ENCODE measurements around the gene HJURP.

Gene HJURP

GRCh38 chr2:233830111-233830802, 24.1 kb downstream of the HJURP start:
- no peak overlapping the region for H3K27ac ChIP-seq (ENCODE audit: low read depth, low read length)
- H3K27me3 ChIP-seq (ENCODE audit: control insufficient read depth, insufficient read depth, low read length) = no peaks in the 10 kb centered on the region
- H3K4me3 ChIP-seq (ENCODE audit: low read depth, low read length) = no peak overlapping the region
- H3K4me1 ChIP-seq (ENCODE audit: control insufficient read depth, insufficient read depth, low read length) = peaks cover 4% of the 10 kb centered on the region; the same call in 1 of the 2 replicates
- peaks cover 15% of the 10 kb centered on the region for H3K36me3 ChIP-seq (ENCODE audit: control insufficient read depth, insufficient read depth, low read length)
- no peak overlapping the region for H3K9ac ChIP-seq (ENCODE audit: low read length)
- no peaks in the 10 kb centered on the region for H3K9me3 ChIP-seq (ENCODE audit: control insufficient read depth, insufficient read depth, low read depth, low read length)

- Histone ChIP-seq H3K36me3 (ENCODE audit: control insufficient read depth, insufficient read depth, low read length) (peaks cover 7% of the 10 kb centered on the region), H3K9ac (ENCODE audit: low read length) (no peak overlapping the region), H3K4me3 (ENCODE audit: low read depth, low read length) (no peak overlapping the region), H3K27me3 (ENCODE audit: control insufficient read depth, insufficient read depth, low read length) (no peaks in the 10 kb centered on the region), H3K27ac (ENCODE audit: low read depth, low read length) (no peak overlapping the region), H3K9me3 (ENCODE audit: control insufficient read depth, insufficient read depth, low read depth, low read length) (no peaks in the 10 kb centered on the region), H3K4me1 (ENCODE audit: control insufficient read depth, insufficient read depth, low read length) (peaks cover 4% of the 10 kb centered on the region; the same call in 1 of the 2 replicates)
Measured at GRCh38 chr2:233829193-233830110, 24.9 kb downstream of the HJURP start.

GRCh38 chr2:233828546-233829192, 25.7 kb downstream of the HJURP start:
- Histone ChIP-seq H3K9ac (ENCODE audit: low read length) (no peak overlapping the region), H3K27me3 (ENCODE audit: control insufficient read depth, insufficient read depth, low read length) (no peaks in the 10 kb centered on the region), H3K4me1 (ENCODE audit: control insufficient read depth, insufficient read depth, low read length) (peaks cover 4% of the 10 kb centered on the region; the same call in 1 of the 2 replicates), H3K9me3 (ENCODE audit: control insufficient read depth, insufficient read depth, low read depth, low read length) (no peaks in the 10 kb centered on the region), H3K36me3 (ENCODE audit: control insufficient read depth, insufficient read depth, low read length) (no peaks in the 10 kb centered on the region), H3K4me3 (ENCODE audit: low read depth, low read length) (no peak overlapping the region), H3K27ac (ENCODE audit: low read depth, low read length) (no peak overlapping the region)

- Histone ChIP-seq H3K4me1 (ENCODE audit: control insufficient read depth, insufficient read depth, low read length) (no peaks in the 10 kb centered on the region; the same call in 1 of the 2 replicates), H3K9ac (ENCODE audit: low read length) (no peak overlapping the region), H3K9me3 (ENCODE audit: control insufficient read depth, insufficient read depth, low read depth, low read length) (no peaks in the 10 kb centered on the region), H3K36me3 (ENCODE audit: control insufficient read depth, insufficient read depth, low read length) (no peaks in the 10 kb centered on the region), H3K27me3 (ENCODE audit: control insufficient read depth, insufficient read depth, low read length) (no peaks in the 10 kb centered on the region), H3K27ac (ENCODE audit: low read depth, low read length) (no peak overlapping the region), H3K4me3 (ENCODE audit: low read depth, low read length) (no peak overlapping the region)
Measured at GRCh38 chr2:233824373-233824772, 30.0 kb downstream of the HJURP start.

- no peak overlapping the region for H3K9ac ChIP-seq (ENCODE audit: low read length)
- H3K27me3 ChIP-seq (ENCODE audit: control insufficient read depth, insufficient read depth, low read length) = no peaks in the 10 kb centered on the region
Measured at GRCh38 chr2:233823731-233824121, 30.6 kb downstream of the HJURP start.

GRCh38 chr2:233822781-233823730, 31.3 kb downstream of the HJURP start:
- no peaks in the 10 kb centered on the region for H3K4me1 ChIP-seq (ENCODE audit: control insufficient read depth, insufficient read depth, low read length)
- H3K36me3 ChIP-seq (ENCODE audit: control insufficient read depth, insufficient read depth, low read length) = no peaks in the 10 kb centered on the region
- no peak overlapping the region for H3K27ac ChIP-seq (ENCODE audit: low read depth, low read length)
- no peaks in the 10 kb centered on the region for H3K27me3 ChIP-seq (ENCODE audit: control insufficient read depth, insufficient read depth, low read length)
- H3K9me3 ChIP-seq (ENCODE audit: control insufficient read depth, insufficient read depth, low read depth, low read length) = no peaks in the 10 kb centered on the region
- no peak overlapping the region for H3K4me3 ChIP-seq (ENCODE audit: low read depth, low read length)
- H3K9ac ChIP-seq (ENCODE audit: low read length) = no peak overlapping the region

More at GRCh38 chr2:233823731-233824121, 30.6 kb downstream of the HJURP start:
- Histone ChIP-seq H3K27ac (ENCODE audit: low read depth, low read length) (no peak overlapping the region), H3K4me1 (ENCODE audit: control insufficient read depth, insufficient read depth, low read length) (no peaks in the 10 kb centered on the region), H3K4me3 (ENCODE audit: low read depth, low read length) (no peak overlapping the region), H3K36me3 (ENCODE audit: control insufficient read depth, insufficient read depth, low read length) (no peaks in the 10 kb centered on the region), H3K9me3 (ENCODE audit: control insufficient read depth, insufficient read depth, low read depth, low read length) (no peaks in the 10 kb centered on the region)

GRCh38 chr2:233822101-233822771, 32.1 kb downstream of the HJURP start:
- no peak overlapping the region for H3K27ac ChIP-seq (ENCODE audit: low read depth, low read length)
- H3K27me3 ChIP-seq (ENCODE audit: control insufficient read depth, insufficient read depth, low read length) = no peaks in the 10 kb centered on the region

GRCh38 chr2:233821709-233822100, 32.6 kb downstream of the HJURP start:
- no peak overlapping the region for H3K9ac ChIP-seq (ENCODE audit: low read length)
- H3K4me3 ChIP-seq (ENCODE audit: low read depth, low read length) = no peak overlapping the region
- H3K36me3 ChIP-seq (ENCODE audit: control insufficient read depth, insufficient read depth, low read length) = no peaks in the 10 kb centered on the region
- H3K27ac ChIP-seq (ENCODE audit: low read depth, low read length) = no peak overlapping the region
- no peaks in the 10 kb centered on the region for H3K9me3 ChIP-seq (ENCODE audit: control insufficient read depth, insufficient read depth, low read depth, low read length)
- no peaks in the 10 kb centered on the region for H3K4me1 ChIP-seq (ENCODE audit: control insufficient read depth, insufficient read depth, low read length)
- H3K27me3 ChIP-seq (ENCODE audit: control insufficient read depth, insufficient read depth, low read length) = no peaks in the 10 kb centered on the region

More at GRCh38 chr2:233822101-233822771, 32.1 kb downstream of the HJURP start:
- H3K9ac ChIP-seq (ENCODE audit: low read length) = no peak overlapping the region
- no peaks in the 10 kb centered on the region for H3K36me3 ChIP-seq (ENCODE audit: control insufficient read depth, insufficient read depth, low read length)
- no peaks in the 10 kb centered on the region for H3K4me1 ChIP-seq (ENCODE audit: control insufficient read depth, insufficient read depth, low read length)
- no peaks in the 10 kb centered on the region for H3K9me3 ChIP-seq (ENCODE audit: control insufficient read depth, insufficient read depth, low read depth, low read length)
- no peak overlapping the region for H3K4me3 ChIP-seq (ENCODE audit: low read depth, low read length)

- Histone ChIP-seq H3K4me1 (ENCODE audit: control insufficient read depth, insufficient read depth, low read length) (no peaks in the 10 kb centered on the region), H3K36me3 (ENCODE audit: control insufficient read depth, insufficient read depth, low read length) (no peaks in the 10 kb centered on the region), H3K9ac (ENCODE audit: low read length) (no peak overlapping the region), H3K27ac (ENCODE audit: low read depth, low read length) (no peak overlapping the region), H3K4me3 (ENCODE audit: low read depth, low read length) (no peak overlapping the region), H3K9me3 (ENCODE audit: control insufficient read depth, insufficient read depth, low read depth, low read length) (no peaks in the 10 kb centered on the region), H3K27me3 (ENCODE audit: control insufficient read depth, insufficient read depth, low read length) (no peaks in the 10 kb centered on the region)
Measured at GRCh38 chr2:233821196-233821595, 33.1 kb downstream of the HJURP start.

- Histone ChIP-seq H3K9me3 (ENCODE audit: control insufficient read depth, insufficient read depth, low read depth, low read length) (no peaks in the 10 kb centered on the region), H3K27ac (ENCODE audit: low read depth, low read length) (no peak overlapping the region), H3K36me3 (ENCODE audit: control insufficient read depth, insufficient read depth, low read length) (no peaks in the 10 kb centered on the region), H3K27me3 (ENCODE audit: control insufficient read depth, insufficient read depth, low read length) (no peaks in the 10 kb centered on the region), H3K4me3 (ENCODE audit: low read depth, low read length) (no peak overlapping the region), H3K4me1 (ENCODE audit: control insufficient read depth, insufficient read depth, low read length) (no peaks in the 10 kb centered on the region), H3K9ac (ENCODE audit: low read length) (no peak overlapping the region)
Measured at GRCh38 chr2:233820774-233821105, 33.6 kb downstream of the HJURP start.

All from HUES6 (cell line).